Uterus (tissue), 2 donors: ENCODE results near the gene APP.

ENCODE experiments used
- POLR2A ChIP-seq, 2 donors: fragments of 450-650 bp; IDR thresholded peaks; one replicate each; pipeline ENCODE4 v1.6.1; 2016; ENCODE audit warnings: antibody characterized with exemption in 2 of 2, mild to moderate bottlenecking in 1 of 2, moderate library complexity in 1 of 2
- TF ChIP-seq, protein P1 (sequence below), 4 experiments: fragments of 200-600 bp in 2 of 4; fragments of 450-650 bp in 2 of 4; sonication (generic) in 2 of 4; IDR thresholded peaks; one replicate each; pipeline ENCODE4 v1.5.1; 2016 to 2019; ENCODE audit warnings: antibody characterized with exemption in 4 of 4, mild to moderate bottlenecking in 2 of 4, moderate library complexity in 1 of 4

DNA sequence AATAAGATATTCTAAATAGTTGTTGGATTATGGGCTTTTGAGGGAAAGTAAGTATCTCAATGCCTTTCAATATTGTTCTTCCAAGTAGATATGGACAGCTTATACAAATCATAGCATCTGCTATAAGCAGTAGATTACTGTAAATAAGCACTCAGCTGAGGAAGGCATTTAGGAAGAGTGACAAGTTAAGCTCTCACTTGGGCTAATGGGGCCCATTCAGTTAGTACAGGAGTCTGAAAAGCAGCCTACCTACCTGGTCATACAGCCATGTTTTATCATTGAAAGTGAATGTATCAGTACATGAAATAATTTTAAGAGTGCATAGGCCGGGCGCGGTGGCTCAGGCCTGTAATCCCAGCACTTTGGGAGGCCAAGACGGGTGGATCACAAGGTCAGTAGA, 73.1 kb downstream of the APP start:
- TF ChIP-seq, protein P1, sequence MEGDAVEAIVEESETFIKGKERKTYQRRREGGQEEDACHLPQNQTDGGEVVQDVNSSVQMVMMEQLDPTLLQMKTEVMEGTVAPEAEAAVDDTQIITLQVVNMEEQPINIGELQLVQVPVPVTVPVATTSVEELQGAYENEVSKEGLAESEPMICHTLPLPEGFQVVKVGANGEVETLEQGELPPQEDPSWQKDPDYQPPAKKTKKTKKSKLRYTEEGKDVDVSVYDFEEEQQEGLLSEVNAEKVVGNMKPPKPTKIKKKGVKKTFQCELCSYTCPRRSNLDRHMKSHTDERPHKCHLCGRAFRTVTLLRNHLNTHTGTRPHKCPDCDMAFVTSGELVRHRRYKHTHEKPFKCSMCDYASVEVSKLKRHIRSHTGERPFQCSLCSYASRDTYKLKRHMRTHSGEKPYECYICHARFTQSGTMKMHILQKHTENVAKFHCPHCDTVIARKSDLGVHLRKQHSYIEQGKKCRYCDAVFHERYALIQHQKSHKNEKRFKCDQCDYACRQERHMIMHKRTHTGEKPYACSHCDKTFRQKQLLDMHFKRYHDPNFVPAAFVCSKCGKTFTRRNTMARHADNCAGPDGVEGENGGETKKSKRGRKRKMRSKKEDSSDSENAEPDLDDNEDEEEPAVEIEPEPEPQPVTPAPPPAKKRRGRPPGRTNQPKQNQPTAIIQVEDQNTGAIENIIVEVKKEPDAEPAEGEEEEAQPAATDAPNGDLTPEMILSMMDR (IDR thresholded peaks at IDR 0.05): no peak
- no peak for TF ChIP-seq POLR2A (IDR thresholded peaks at IDR 0.05)
